HepG2 (cell line): ENCODE measurements around the gene KREMEN1. TPM values are rescaled to one million over a fixed set of nuclear protein-coding genes. Genes with fewer than 3 reads are reported as not detected.

Experiments
- ATF7-NPFF ChIP-seq: sonication (generic); formaldehyde crosslinking; IDR thresholded peaks from 2 replicates; pipeline ENCODE4 v1.8.1; 2023; ENCODE audit warnings: mild to moderate bottlenecking, low read depth, missing genetic modification reagents, moderate library complexity
- ATM ChIP-seq: fragments of 450-650 bp; IDR thresholded peaks from 2 replicates; pipeline ENCODE4 v1.7.1; 2017; ENCODE audit warnings: mild to moderate bottlenecking, borderline replicate concordance
- HNF4A ChIP-seq: sonication (generic); formaldehyde crosslinking; IDR thresholded peaks from 2 replicates; pipeline ENCODE4 v1.4.0; 2020; ENCODE audit warnings: missing genetic modification reagents
- HNF4G ChIP-seq, 2 experiments: sonication (generic) in 1 of 2; formaldehyde crosslinking in 1 of 2; IDR thresholded peaks; 2 replicates each; pipeline versions ENCODE4 v1.4.0 to v1.6.1; 2011 to 2020; ENCODE audit warnings: borderline replicate concordance in 2 of 2, low read depth in 2 of 2, mild to moderate bottlenecking in 2 of 2, low read length in 1 of 2, missing genetic modification reagents in 1 of 2, moderate library complexity in 1 of 2
- KAT8 ChIP-seq: IDR thresholded peaks from 2 replicates; pipeline ENCODE4 v1.6.1; 2016; ENCODE audit warnings: missing genetic modification reagents, missing compliant biosample characterization
- KDM1A ChIP-seq: IDR thresholded peaks from 2 replicates; pipeline ENCODE4 v1.6.1; 2016; ENCODE audit warnings: missing compliant biosample characterization
- KLF13 ChIP-seq: sonication (generic); formaldehyde crosslinking; IDR thresholded peaks from 2 replicates; pipeline ENCODE4 v1.4.0; 2020; ENCODE audit warnings: mild to moderate bottlenecking, missing genetic modification reagents
- PPARG ChIP-seq: conservative IDR thresholded peaks from 2 replicates; pipeline ENCODE4 v1.6.1; 2016; ENCODE audit warnings: missing biosample characterization, missing genetic modification reagents
- RBM22 ChIP-seq: fragments of 200-400 bp; formaldehyde crosslinking; optimal IDR thresholded peaks from 2 replicates; pipeline ENCODE3; 2017; ENCODE audit warnings: mild to moderate bottlenecking, low read length, moderate library complexity
- RCOR2 ChIP-seq: IDR thresholded peaks from 2 replicates; pipeline ENCODE4 v1.6.1; 2016; ENCODE audit warnings: missing biosample characterization, missing genetic modification reagents
- SIX4 ChIP-seq: sonication (generic); formaldehyde crosslinking; IDR thresholded peaks from 2 replicates; pipeline ENCODE4 v1.4.0; 2020; ENCODE audit warnings: missing genetic modification reagents
- SNAI1 ChIP-seq: sonication (generic); formaldehyde crosslinking; IDR thresholded peaks from 2 replicates; pipeline ENCODE4 v1.5.0; 2020; ENCODE audit warnings: mild to moderate bottlenecking, missing genetic modification reagents, borderline replicate concordance
- SOX13 ChIP-seq, 3 experiments: fragments of 450-650 bp in 1 of 3; sonication (generic) in 1 of 3; formaldehyde crosslinking in 1 of 3; IDR thresholded peaks in 2 of 3; conservative IDR thresholded peaks in 1 of 3; 2 replicates each; pipeline versions ENCODE4 v1.5.0 to v1.6.1; 2016 to 2020; ENCODE audit warnings: antibody characterized with exemption in 1 of 3, mild to moderate bottlenecking in 1 of 3, missing compliant biosample characterization in 1 of 3, missing genetic modification reagents in 1 of 3, moderate library complexity in 1 of 3
- SP5 ChIP-seq: IDR thresholded peaks from 2 replicates; pipeline ENCODE4 v1.6.1; 2016; ENCODE audit warnings: low read depth, borderline replicate concordance
- STAG1 ChIP-seq: sonication (generic); formaldehyde crosslinking; IDR thresholded peaks from 2 replicates; pipeline ENCODE4 v1.4.0; 2020; ENCODE audit warnings: missing genetic modification reagents
- TBX2 ChIP-seq: sonication (generic); formaldehyde crosslinking; IDR thresholded peaks from 2 replicates; pipeline ENCODE4 v1.5.0; 2020; ENCODE audit warnings: missing genetic modification reagents, mild to moderate bottlenecking, borderline replicate concordance
- YEATS4 ChIP-seq: sonication (generic); formaldehyde crosslinking; IDR thresholded peaks from 2 replicates; pipeline ENCODE4 v1.4.0; 2020; ENCODE audit warnings: missing genetic modification reagents, borderline replicate concordance
- YY1 ChIP-seq: IDR thresholded peaks from 2 replicates; pipeline ENCODE4 v1.6.1; 2011; ENCODE audit warnings: low read length, low read depth, moderate library complexity, mild to moderate bottlenecking; ENCODE audit not compliant: insufficient read depth, insufficient replicate concordance
- ZFY ChIP-seq: sonication (generic); formaldehyde crosslinking; IDR thresholded peaks from 2 replicates; pipeline ENCODE4 v1.4.0; 2020; ENCODE audit warnings: missing genetic modification reagents
- ZNF598 ChIP-seq: sonication (generic); formaldehyde crosslinking; IDR thresholded peaks from 2 replicates; pipeline ENCODE4 v1.5.1; 2020; ENCODE audit warnings: mild to moderate bottlenecking, missing genetic modification reagents, borderline replicate concordance
- polyA plus RNA-seq, 8 experiments: library from polyadenylated mRNA; depleted of rRNA in 3 of 8; stranded (reverse) in 7 of 8; unstranded in 1 of 8; fragments of >200 nt; fragmentation: Illumina TruSeq in 4 of 8; extraction: Trizol in 4 of 8; gene quantifications; 2 replicates each; pipeline versions ENCODE4 v1.2.1 to v1.2.3, GENCODE V29; 2011 to 2016; ENCODE audit warnings: low read depth in 4 of 8, missing spikeins in 1 of 8, mixed read lengths in 1 of 8; ENCODE audit not compliant: insufficient read depth in 1 of 8
- total RNA-seq, 5 experiments: library from RNA; depleted of rRNA; stranded (reverse); fragments of >200 nt; fragmentation: Illumina TruSeq; extraction: Trizol; gene quantifications; 2 replicates each; pipeline ENCODE4 v1.2.3, GENCODE V29; 2016; ENCODE audit warnings: low read depth in 1 of 5
- TF ChIP-seq, protein P1 (sequence below): sonication (generic); formaldehyde crosslinking; conservative IDR thresholded peaks from 2 replicates; pipeline ENCODE4 v1.4.0; 2020; ENCODE audit warnings: mild to moderate bottlenecking, missing genetic modification reagents, moderate library complexity
- TF ChIP-seq, protein P2 (sequence below): sonication (generic); formaldehyde crosslinking; IDR thresholded peaks from 2 replicates; pipeline ENCODE4 v1.4.0; 2020; ENCODE audit warnings: missing genetic modification reagents
- TF ChIP-seq, protein P3 (sequence below): sonication (generic); formaldehyde crosslinking; IDR thresholded peaks from 2 replicates; pipeline ENCODE4 v1.4.0; 2020; ENCODE audit warnings: missing genetic modification reagents

Gene KREMEN1
- total and polyA plus RNA-seq, 2 of the 13 experiments (the other 11 are each of a cell fraction or from before 2014, with no cell fraction given), result 9.8 to 13.8 TPM

DNA sequence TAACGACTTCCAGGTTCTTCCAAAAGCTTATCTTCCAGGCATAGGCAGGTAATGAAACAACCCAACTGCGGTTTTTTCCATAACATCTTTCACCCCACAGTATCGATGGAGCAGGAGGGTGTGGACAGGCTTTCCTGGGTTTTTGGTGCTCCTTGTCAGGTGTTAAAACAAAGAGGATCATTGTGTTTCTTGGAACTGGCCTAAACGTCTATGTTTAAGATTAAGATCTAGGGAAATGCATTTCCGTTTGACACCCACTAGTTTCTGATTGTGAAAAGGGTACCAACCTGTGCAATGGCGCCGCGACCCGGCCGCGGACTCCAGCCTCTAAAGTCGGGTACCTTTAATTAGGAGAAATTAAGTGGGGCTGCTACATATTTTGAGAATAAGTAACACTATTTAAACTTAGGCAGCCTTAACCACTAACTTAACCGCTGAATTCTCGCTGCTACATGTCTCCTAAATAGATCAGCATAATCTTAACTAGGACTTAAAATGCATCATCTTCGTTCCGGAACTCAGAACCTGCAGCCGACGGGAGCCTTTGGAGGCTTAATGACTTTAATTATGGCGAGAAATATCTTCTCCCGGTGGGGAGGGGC, 42.7 kb upstream of the KREMEN1 start (continued):
- no peak; the same call in 1 of the 2 replicates for TF ChIP-seq HNF4A (CRISPR knock-in tag)
- TF ChIP-seq, protein P1, sequence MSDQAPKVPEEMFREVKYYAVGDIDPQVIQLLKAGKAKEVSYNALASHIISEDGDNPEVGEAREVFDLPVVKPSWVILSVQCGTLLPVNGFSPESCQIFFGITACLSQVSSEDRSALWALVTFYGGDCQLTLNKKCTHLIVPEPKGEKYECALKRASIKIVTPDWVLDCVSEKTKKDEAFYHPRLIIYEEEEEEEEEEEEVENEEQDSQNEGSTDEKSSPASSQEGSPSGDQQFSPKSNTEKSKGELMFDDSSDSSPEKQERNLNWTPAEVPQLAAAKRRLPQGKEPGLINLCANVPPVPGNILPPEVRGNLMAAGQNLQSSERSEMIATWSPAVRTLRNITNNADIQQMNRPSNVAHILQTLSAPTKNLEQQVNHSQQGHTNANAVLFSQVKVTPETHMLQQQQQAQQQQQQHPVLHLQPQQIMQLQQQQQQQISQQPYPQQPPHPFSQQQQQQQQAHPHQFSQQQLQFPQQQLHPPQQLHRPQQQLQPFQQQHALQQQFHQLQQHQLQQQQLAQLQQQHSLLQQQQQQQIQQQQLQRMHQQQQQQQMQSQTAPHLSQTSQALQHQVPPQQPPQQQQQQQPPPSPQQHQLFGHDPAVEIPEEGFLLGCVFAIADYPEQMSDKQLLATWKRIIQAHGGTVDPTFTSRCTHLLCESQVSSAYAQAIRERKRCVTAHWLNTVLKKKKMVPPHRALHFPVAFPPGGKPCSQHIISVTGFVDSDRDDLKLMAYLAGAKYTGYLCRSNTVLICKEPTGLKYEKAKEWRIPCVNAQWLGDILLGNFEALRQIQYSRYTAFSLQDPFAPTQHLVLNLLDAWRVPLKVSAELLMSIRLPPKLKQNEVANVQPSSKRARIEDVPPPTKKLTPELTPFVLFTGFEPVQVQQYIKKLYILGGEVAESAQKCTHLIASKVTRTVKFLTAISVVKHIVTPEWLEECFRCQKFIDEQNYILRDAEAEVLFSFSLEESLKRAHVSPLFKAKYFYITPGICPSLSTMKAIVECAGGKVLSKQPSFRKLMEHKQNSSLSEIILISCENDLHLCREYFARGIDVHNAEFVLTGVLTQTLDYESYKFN, result 0 out of 2 replicates have a peak, but pooled peaks have one; percentile 25
- TF ChIP-seq KLF13 (CRISPR knock-in tag), result no peak
- no peak for TF ChIP-seq RCOR2 (CRISPR knock-in tag)
- no peak for TF ChIP-seq SNAI1 (CRISPR knock-in tag)
- TF ChIP-seq ZNF598 (CRISPR knock-in tag), result no peak
- 0 out of 2 replicates have a peak, but pooled peaks have one; percentile 5 for TF ChIP-seq KDM1A (CRISPR knock-in tag)
- TF ChIP-seq TBX2 (CRISPR knock-in tag), result peak; percentile 29; the same call in 1 of the 2 replicates
- peak; percentile 54 for TF ChIP-seq STAG1 (CRISPR knock-in tag)
- TF ChIP-seq, protein P2, sequence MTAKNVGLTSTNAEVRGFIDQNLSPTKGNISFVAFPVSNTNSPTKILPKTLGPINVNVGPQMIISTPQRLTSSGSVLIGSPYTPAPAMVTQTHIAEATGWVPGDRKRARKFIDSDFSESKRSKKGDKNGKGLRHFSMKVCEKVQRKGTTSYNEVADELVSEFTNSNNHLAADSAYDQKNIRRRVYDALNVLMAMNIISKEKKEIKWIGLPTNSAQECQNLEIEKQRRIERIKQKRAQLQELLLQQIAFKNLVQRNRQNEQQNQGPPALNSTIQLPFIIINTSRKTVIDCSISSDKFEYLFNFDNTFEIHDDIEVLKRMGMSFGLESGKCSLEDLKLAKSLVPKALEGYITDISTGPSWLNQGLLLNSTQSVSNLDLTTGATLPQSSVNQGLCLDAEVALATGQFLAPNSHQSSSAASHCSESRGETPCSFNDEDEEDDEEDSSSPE (CRISPR knock-in tag), result 0 out of 2 replicates have a peak, but pooled peaks have one; percentile 12
- TF ChIP-seq HNF4G (IDR thresholded peaks at IDR 0.05; ENCODE audit: borderline replicate concordance, low read depth, low read length), result 0 out of 2 replicates have a peak, but pooled peaks have one; percentile 7
- no peak for TF ChIP-seq HNF4G (CRISPR knock-in tag; IDR thresholded peaks at IDR 0.05; ENCODE audit: borderline replicate concordance, low read depth)
- 0 out of 2 replicates have a peak, but pooled peaks have one; percentile 20 for TF ChIP-seq SP5 (CRISPR knock-in tag)
- TF ChIP-seq PPARG (CRISPR knock-in tag), result peak; percentile 39; the same call in 1 of the 2 replicates
- TF ChIP-seq, protein P3, sequence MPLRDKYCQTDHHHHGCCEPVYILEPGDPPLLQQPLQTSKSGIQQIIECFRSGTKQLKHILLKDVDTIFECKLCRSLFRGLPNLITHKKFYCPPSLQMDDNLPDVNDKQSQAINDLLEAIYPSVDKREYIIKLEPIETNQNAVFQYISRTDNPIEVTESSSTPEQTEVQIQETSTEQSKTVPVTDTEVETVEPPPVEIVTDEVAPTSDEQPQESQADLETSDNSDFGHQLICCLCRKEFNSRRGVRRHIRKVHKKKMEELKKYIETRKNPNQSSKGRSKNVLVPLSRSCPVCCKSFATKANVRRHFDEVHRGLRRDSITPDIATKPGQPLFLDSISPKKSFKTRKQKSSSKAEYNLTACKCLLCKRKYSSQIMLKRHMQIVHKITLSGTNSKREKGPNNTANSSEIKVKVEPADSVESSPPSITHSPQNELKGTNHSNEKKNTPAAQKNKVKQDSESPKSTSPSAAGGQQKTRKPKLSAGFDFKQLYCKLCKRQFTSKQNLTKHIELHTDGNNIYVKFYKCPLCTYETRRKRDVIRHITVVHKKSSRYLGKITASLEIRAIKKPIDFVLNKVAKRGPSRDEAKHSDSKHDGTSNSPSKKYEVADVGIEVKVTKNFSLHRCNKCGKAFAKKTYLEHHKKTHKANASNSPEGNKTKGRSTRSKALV (CRISPR knock-in tag), result peak; percentile 30; the same call in 1 of the 2 replicates
- no peak for TF ChIP-seq SOX13 (IDR thresholded peaks at IDR 0.05)
- TF ChIP-seq SOX13 (CRISPR knock-in tag; conservative IDR thresholded peaks at IDR 0.05 in 1 of 2, IDR thresholded peaks at IDR 0.05 in 1 of 2), result peak in 1 of 2 experiments; percentile 47; a peak in 2 of 4 replicates
- peak; percentile 7; the same call in 1 of the 2 replicates for TF ChIP-seq KAT8 (CRISPR knock-in tag)
- peak; percentile 49 for TF ChIP-seq YY1
- no peak; the same call in 1 of the 2 replicates for TF ChIP-seq ZFY
- TF ChIP-seq ATM, result no peak
- TF ChIP-seq SIX4, result peak; percentile 17; the same call in 1 of the 2 replicates
- TF ChIP-seq ATF7-NPFF (CRISPR knock-in tag), result peak; percentile 0; the same call in 1 of the 2 replicates
- peak; percentile 79 for TF ChIP-seq RBM22
- TF ChIP-seq YEATS4, result 0 out of 2 replicates have a peak, but pooled peaks have one; percentile 4
